IMR-90 (cell line): ENCODE results near the gene STIM1. TPM values are rescaled to one million over a fixed set of nuclear protein-coding genes. Genes with fewer than 3 reads are reported as not detected.

Experiments used
- ATAC-seq: fragments of 200-7000 bp; cut with Tn5 transposase; 2 replicates; pipeline ENCODE4 v1.9.1; 2020; ENCODE audit warnings: low read depth, mild to moderate bottlenecking, moderate library complexity
- BruUV-seq: library from RNA; stranded (reverse); fragments of 400-500 nt; replicated peaks from 2 replicates; lab custom pipeline; 2021; lab: Mats Ljungman, UMichigan
- CTCF ChIA-PET: fragments of 300-600 bp; formaldehyde crosslinking; extraction: SDS; loops from one replicate; lab custom pipeline; 2021; ENCODE audit warnings: antibody characterized with exemption; lab: Yijun Ruan, JAX
- POLR2A ChIA-PET: fragments of 300-600 bp; sonication (Branson Sonifier 250); formaldehyde crosslinking; loops from one replicate; lab custom pipeline; 2022; ENCODE audit warnings: antibody characterized with exemption; ENCODE audit not compliant: unreplicated experiment; lab: Charles Lee
- DNase-seq: peaks from one replicate; pipeline ENCODE4 v3.0.0; 2013
- H2AFZ ChIP-seq: replicated peaks from 2 replicates; pipeline ENCODE3; 2013; ENCODE audit warnings: low read length, mild to moderate bottlenecking; ENCODE audit not compliant: poor library complexity
- H2AK5ac ChIP-seq: 2 replicates; pipeline ENCODE4 v1.6.1; 2013; ENCODE audit warnings: low read depth, low read length, inconsistent platforms
- H2AK9ac ChIP-seq: replicated peaks from 2 replicates; pipeline ENCODE3; 2013; ENCODE audit warnings: mild to moderate bottlenecking, low read depth, low read length, moderate library complexity; ENCODE audit not compliant: poor library complexity
- H2BK120ac ChIP-seq: 2 replicates; pipeline ENCODE4 v1.6.1; 2013; ENCODE audit warnings: low read depth, low read length, inconsistent platforms
- H2BK15ac ChIP-seq: 3 replicates; pipeline ENCODE4 v1.6.1; 2013; ENCODE audit warnings: low read depth, low read length, inconsistent platforms
- H2BK20ac ChIP-seq: 2 replicates; pipeline ENCODE4 v1.6.1; 2013; ENCODE audit warnings: low read depth, mild to moderate bottlenecking, inconsistent platforms, low read length, moderate library complexity
- H2BK5ac ChIP-seq: 2 replicates; pipeline ENCODE4 v1.6.1; 2013; ENCODE audit warnings: mild to moderate bottlenecking, low read depth, low read length, inconsistent platforms; ENCODE audit not compliant: poor library complexity, severe bottlenecking
- H3K14ac ChIP-seq: replicated peaks from 2 replicates; pipeline ENCODE4 v1.6.1; 2013; ENCODE audit warnings: low read depth, low read length, inconsistent platforms
- H3K18ac ChIP-seq: 2 replicates; pipeline ENCODE4 v1.6.1; 2013; ENCODE audit warnings: low read depth, low read length, control low read depth
- H3K23ac ChIP-seq: 2 replicates; pipeline ENCODE4 v1.6.1; 2013; ENCODE audit warnings: low read depth, low read length, inconsistent platforms
- H3K27ac ChIP-seq: 2 replicates; pipeline ENCODE4 v1.5.1; 2013; ENCODE audit warnings: mild to moderate bottlenecking, control low read depth, low read length; ENCODE audit not compliant: insufficient read depth
- H3K27me3 ChIP-seq: 2 replicates; pipeline ENCODE4 v1.6.1; 2013; ENCODE audit warnings: low read length; ENCODE audit not compliant: control insufficient read depth, insufficient read depth
- H3K36me3 ChIP-seq: 2 replicates; pipeline ENCODE4 v1.6.1; 2013; ENCODE audit warnings: low read length, mixed read lengths; ENCODE audit not compliant: control insufficient read depth, insufficient read depth
- H3K4ac ChIP-seq: 2 replicates; pipeline ENCODE4 v1.6.1; 2013; ENCODE audit warnings: low read depth, low read length, inconsistent platforms
- H3K4me1 ChIP-seq: 2 replicates; pipeline ENCODE4 v1.6.1; 2013; ENCODE audit warnings: low read length, mixed read lengths; ENCODE audit not compliant: control insufficient read depth, insufficient read depth
- H3K4me2 ChIP-seq: 2 replicates; pipeline ENCODE4 v1.6.1; 2013; ENCODE audit warnings: low read depth, mild to moderate bottlenecking, control low read depth, low read length, moderate library complexity
- H3K4me3 ChIP-seq: 2 replicates; pipeline ENCODE4 v1.5.1; 2013; ENCODE audit warnings: low read depth, mild to moderate bottlenecking, control low read depth, low read length, moderate library complexity; ENCODE audit not compliant: insufficient read depth
- H3K56ac ChIP-seq: 2 replicates; pipeline ENCODE4 v1.6.1; 2013; ENCODE audit warnings: low read length, inconsistent platforms; ENCODE audit not compliant: insufficient read depth; ENCODE audit errors: extremely low read depth
- H3K79me1 ChIP-seq, 2 experiments: 2 replicates each; pipeline ENCODE4 v1.6.1; 2013; ENCODE audit warnings: low read length in 2 of 2, inconsistent platforms in 1 of 2, low read depth in 1 of 2
- H3K9ac ChIP-seq: 2 replicates; pipeline ENCODE4 v1.6.1; 2013; ENCODE audit warnings: low read depth, low read length, control low read depth
- H3K9me1 ChIP-seq: 2 replicates; pipeline ENCODE4 v1.6.1; 2013; ENCODE audit warnings: low read length, inconsistent platforms; ENCODE audit not compliant: insufficient read depth
- H3K9me3 ChIP-seq: 2 replicates; pipeline ENCODE4 v1.6.1; 2013; ENCODE audit warnings: low read length; ENCODE audit not compliant: control insufficient read depth, insufficient read depth
- H4K20me1 ChIP-seq: 2 replicates; pipeline ENCODE4 v1.6.1; 2013; ENCODE audit warnings: low read length, inconsistent platforms; ENCODE audit not compliant: insufficient read depth
- H4K5ac ChIP-seq: 2 replicates; pipeline ENCODE4 v1.6.1; 2013; ENCODE audit warnings: mild to moderate bottlenecking, low read depth, low read length, control low read depth
- H4K8ac ChIP-seq, 2 experiments: 2 replicates each; pipeline ENCODE4 v1.6.1; 2013; ENCODE audit warnings: low read depth in 2 of 2, low read length in 2 of 2, control low read depth in 1 of 2, inconsistent platforms in 1 of 2
- H4K91ac ChIP-seq: 2 replicates; pipeline ENCODE4 v1.6.1; 2013; ENCODE audit warnings: low read depth, low read length, inconsistent platforms; ENCODE audit not compliant: insufficient read depth
- BHLHE40 ChIP-seq: fragments of 150-350 bp; IDR thresholded peaks from 2 replicates; pipeline ENCODE4 v1.6.1; 2016; ENCODE audit warnings: mild to moderate bottlenecking, low read depth, low read length
- CEBPB ChIP-seq: IDR thresholded peaks from 2 replicates; pipeline ENCODE4 v1.6.1; 2012; ENCODE audit warnings: low read depth, low read length, improper control_type of control experiment
- CHD1 ChIP-seq: IDR thresholded peaks from 2 replicates; pipeline ENCODE4 v1.6.1; 2012; ENCODE audit warnings: low read depth, low read length, improper control_type of control experiment
- CTCF ChIP-seq: conservative IDR thresholded peaks from 2 replicates; pipeline ENCODE4 v1.5.1; 2012; ENCODE audit warnings: mild to moderate bottlenecking, low read depth, low read length, improper control_type of control experiment
- ELK1 ChIP-seq: fragments of 150-350 bp; IDR thresholded peaks from 2 replicates; pipeline ENCODE4 v1.6.1; 2016; ENCODE audit warnings: low read depth, mild to moderate bottlenecking, low read length, moderate library complexity, borderline replicate concordance
- FOS ChIP-seq: fragments of 150-350 bp; IDR thresholded peaks from 2 replicates; pipeline ENCODE4 v1.6.1; 2016; ENCODE audit warnings: low read depth, low read length
- MAFK ChIP-seq: IDR thresholded peaks from 2 replicates; pipeline ENCODE4 v1.6.1; 2012; ENCODE audit warnings: low read depth, low read length, improper control_type of control experiment
- MAZ ChIP-seq: IDR thresholded peaks from 2 replicates; pipeline ENCODE4 v1.6.1; 2012; ENCODE audit warnings: low read depth, mild to moderate bottlenecking, low read length, improper control_type of control experiment, moderate library complexity, borderline replicate concordance
- MXI1 ChIP-seq: IDR thresholded peaks from 2 replicates; pipeline ENCODE4 v1.6.1; 2012; ENCODE audit warnings: low read depth, mild to moderate bottlenecking, low read length, moderate library complexity, borderline replicate concordance
- NFE2L2 ChIP-seq: fragments of 150-350 bp; IDR thresholded peaks from 2 replicates; pipeline ENCODE4 v1.6.1; 2016; ENCODE audit warnings: low read depth, mild to moderate bottlenecking, low read length
- POLR2A ChIP-seq: IDR thresholded peaks from 2 replicates; pipeline ENCODE4 v1.6.1; 2012; ENCODE audit warnings: mild to moderate bottlenecking, low read depth, low read length
- RAD21 ChIP-seq: IDR thresholded peaks from 2 replicates; pipeline ENCODE4 v1.6.1; 2012; ENCODE audit warnings: low read length, improper control_type of control experiment
- RCOR1 ChIP-seq: IDR thresholded peaks from 2 replicates; pipeline ENCODE4 v1.6.1; 2012; ENCODE audit warnings: mild to moderate bottlenecking, low read length, improper control_type of control experiment; ENCODE audit not compliant: insufficient replicate concordance
- RFX5 ChIP-seq: IDR thresholded peaks from 2 replicates; pipeline ENCODE4 v1.8.0; 2012; ENCODE audit warnings: low read depth, mild to moderate bottlenecking, low read length, moderate library complexity
- SMC3 ChIP-seq: fragments of 150-350 bp; IDR thresholded peaks from 2 replicates; pipeline ENCODE4 v1.6.1; 2016; ENCODE audit warnings: low read depth, mild to moderate bottlenecking, antibody characterized with exemption, low read length, moderate library complexity
- USF2 ChIP-seq: fragments of 150-350 bp; IDR thresholded peaks from 2 replicates; pipeline ENCODE4 v1.6.1; 2017; ENCODE audit warnings: mild to moderate bottlenecking, antibody characterized with exemption, low read length, low read depth
- WGBS, 2 experiments: methylation state at CpG; one replicate each; pipeline versions ENCODE4 v1.1.5 to v1.1.7; 2013; ENCODE audit warnings: missing lambda C conversion rate in 2 of 2; ENCODE audit not compliant: insufficient read length in 1 of 2; ENCODE audit errors: extremely low coverage in 2 of 2; 5-methylcytosine and 5-hydroxymethylcytosine counted together
- dilution Hi-C: fragments of 300-500 bp; cut with HindIII; formaldehyde crosslinking; loops from one replicate; pipeline ENCODE4 v1.14.3; 2018; ENCODE audit warnings: low sequenced_read_pairs; ENCODE audit not compliant: unreplicated experiment
- in situ Hi-C: fragments of 300-500 bp; cut with MboI; formaldehyde crosslinking; loops from 3 replicates; pipeline ENCODE4 v1.14.3; 2019; ENCODE audit warnings: low sequenced_read_pairs, inconsistent platforms, mixed read lengths
- intact Hi-C: fragments of 100-400 bp; cut with micrococcal nuclease; formaldehyde crosslinking; loops from 2 replicates; pipeline ENCODE4 v1.10.0; 2022
- polyA plus RNA-seq, 3 experiments: library from polyadenylated mRNA; depleted of rRNA; stranded (reverse); fragments of >200 nt; gene quantifications; 2 replicates each; pipeline ENCODE4 v1.2.3, GENCODE V29; 2012; ENCODE audit warnings: low replicate concordance in 1 of 3
- total RNA-seq: library from RNA; depleted of rRNA; stranded (reverse); fragments of >200 nt; gene quantifications from 2 replicates; pipeline ENCODE4 v1.2.3, GENCODE V29; 2012

Gene STIM1
- total and polyA plus RNA-seq, 2 of the 4 experiments (the other 2 are of a cell fraction): 17.9 to 23.0 TPM

GRCh38 chr11:4076774-4077173 lies 221.3 kb downstream of the STIM1 start:
- Histone ChIP-seq H3K9me1 (no peaks in the 10 kb centered on the region), H4K8ac (no peak overlapping the region), H3K4me2 (no peak overlapping the region), H2AFZ (no peak overlapping the region), H4K91ac (no peak overlapping the region), H3K56ac (no peak overlapping the region), H3K18ac (no peak overlapping the region), H2AK9ac (no peak overlapping the region), H4K20me1 (no peaks in the 10 kb centered on the region), H3K4me3 (no peak overlapping the region), H3K4ac (no peak overlapping the region), H3K79me1 (no peaks in the 10 kb centered on the region), H2BK5ac (no peak overlapping the region), H2BK120ac (no peak overlapping the region), H2BK15ac (no peak overlapping the region), H2BK20ac (no peak overlapping the region), H3K4me1 (0 out of 2 replicates have a peak, but pooled peaks cover 2% of the 10 kb centered on the region), H4K5ac (no peak overlapping the region), H3K23ac (no peak overlapping the region), H3K9me3 (no peaks in the 10 kb centered on the region), H3K14ac (no peak overlapping the region), H3K27me3 (no peaks in the 10 kb centered on the region), H2AK5ac (no peak overlapping the region), H3K27ac (no peak overlapping the region), H3K9ac (no peak overlapping the region), H3K36me3 (no peaks in the 10 kb centered on the region; the same call in 1 of the 2 replicates)
- dilution Hi-C loops (no loop called here), intact Hi-C loops (loop anchor here (10.0 kb wide), 2 partner anchors 292 to 372 kb away; no protein-coding TSS in a partner anchor), in situ Hi-C loops (no loop called here)
- ChIA-PET CTCF (no interaction called here), POLR2A (no interaction called here)
- no peak for ATAC-seq
- no CpG with 5 or more reads among the region's 1 CpG for WGBS, 2 experiments
- no TSS peak for BruUV-seq
- TF ChIP-seq MXI1 (no peak), ELK1 (no peak), NFE2L2 (no peak), POLR2A (no peak), CHD1 (no peak), MAFK (no peak), CTCF (no peak), SMC3 (no peak), USF2 (no peak), BHLHE40 (no peak), RFX5 (no peak), RCOR1 (no peak), RAD21 (no peak), FOS (no peak), MAZ (no peak), CEBPB (no peak)
- no peak for DNase-seq
